Mammary epithelial cell (primary cell): ENCODE results near the gene DNMBP.

ENCODE experiments used
- CTCF ChIP-seq, 2 donors: IDR thresholded peaks in 1 of 2; conservative IDR thresholded peaks in 1 of 2; 2 replicates each; pipeline ENCODE4 v1.5.1; 2011 to 2012; ENCODE audit warnings: inconsistent platforms in 2 of 2, low read length in 2 of 2, mild to moderate bottlenecking in 2 of 2, control low read depth in 1 of 2, low read depth in 1 of 2; ENCODE audit not compliant: insufficient read depth in 1 of 2; ENCODE audit errors: extremely low read depth in 1 of 2
- EZH2 ChIP-seq: IDR thresholded peaks from 2 replicates; pipeline ENCODE4 v1.6.1; 2012; ENCODE audit warnings: low read length, inconsistent platforms, borderline replicate concordance

GRCh38 chr10:99944860-99945259 lies 64.9 kb downstream of the DNMBP start:
- TF ChIP-seq CTCF (conservative IDR thresholded peaks at IDR 0.05 in 1 of 2, IDR thresholded peaks at IDR 0.05 in 1 of 2; ENCODE audit: extremely low read depth in 1 of 2, insufficient read depth in 1 of 2, low read depth in 1 of 2, low read length in 2 of 2) (no peak), EZH2 (no peak)
